Right lobe of liver (tissue), 6 donors: Measurements from ENCODE around the gene CCND2. TPM values are rescaled to one million over a fixed set of nuclear protein-coding genes. Genes with fewer than 3 reads are reported as not detected.

Experiments
- ATAC-seq, 4 donors: fragments of 200-7000 bp; cut with Tn5 transposase; one replicate each; pipeline ENCODE4 v1.9.1; 2020; ENCODE audit warnings: mild to moderate bottlenecking in 4 of 4, moderate library complexity in 4 of 4
- DNase-seq, 3 donors: peaks; one replicate each; pipeline ENCODE4 v3.0.0-alpha.2; 2020
- H3K27ac ChIP-seq, 3 donors: fragments of 200-600 bp; one replicate each; pipeline ENCODE4 v1.8.0; 2022
- H3K27me3 ChIP-seq, 2 donors: fragments of 200-600 bp; one replicate each; pipeline ENCODE4 v1.8.0; 2022
- H3K36me3 ChIP-seq, 4 donors: fragments of 200-600 bp; sonication (generic) in 1 of 4; one replicate each; pipeline versions ENCODE4 v1.5.1 to v1.8.0; 2017 to 2022; ENCODE audit warnings: control low read depth in 1 of 4
- H3K4me1 ChIP-seq, 4 donors: fragments of 200-600 bp; sonication (generic) in 1 of 4; one replicate each; pipeline versions ENCODE4 v1.5.1 to v1.8.0; 2017 to 2022; ENCODE audit warnings: control low read depth in 1 of 4
- H3K4me3 ChIP-seq, 3 donors: fragments of 200-600 bp; one replicate each; pipeline ENCODE4 v1.8.0; 2022
- H3K9me3 ChIP-seq, 4 donors: fragments of 200-600 bp; sonication (generic) in 1 of 4; one replicate each; pipeline versions ENCODE4 v1.5.1 to v1.8.0; 2017 to 2022; ENCODE audit warnings: control low read depth in 1 of 4
- POLR2A ChIP-seq: fragments of 450-650 bp; IDR thresholded peaks from one replicate; pipeline ENCODE4 v1.6.1; 2017; ENCODE audit warnings: antibody characterized with exemption, mild to moderate bottlenecking
- WGBS: methylation state at CpG from one replicate; pipeline ENCODE4 v1.1.6; 2018; ENCODE audit warnings: low coverage, low lambda C conversion rate; ENCODE audit not compliant: insufficient coverage; ENCODE audit errors: missing lambda C conversion rate; 5-methylcytosine and 5-hydroxymethylcytosine counted together
- intact Hi-C, 2 donors: fragments of 100-400 bp; cut with DNase I; formaldehyde crosslinking; loops; one replicate each; pipeline versions ENCODE4 v1.11.2 to v1.14.1; 2022
- total RNA-seq, 6 experiments: library from RNA; depleted of rRNA in 2 of 6; stranded (reverse); fragments of >200 nt in 2 of 6; fragmentation: NEBNext Ultra II Directional in 3 of 6; extraction: Animal tissue kit (Norgen Biotek cat#: 25700) in 3 of 6; gene quantifications; one replicate each; pipeline versions ENCODE4 v1.1.0 to v1.2.4, GENCODE V29; 2016 to 2023
- TF ChIP-seq, protein P1 (sequence below), 4 donors: fragments of 200-600 bp in 3 of 4; fragments of 450-650 bp in 1 of 4; IDR thresholded peaks; one replicate each; pipeline versions ENCODE4 v1.5.1 to v1.8.0; 2016 to 2022; ENCODE audit warnings: antibody characterized with exemption in 4 of 4, mild to moderate bottlenecking in 2 of 4
- donor health status: DM: no; HTN: yes; CAD: no.
- donor health status: DM: no; HTN: no; CAD: no.
- donor health status: DM: no; HTN: no; CAD: no.
- donor health status: DM: no; HTN: yes; CAD: no.
- donor health status: DM: no; HTN: yes; CAD: no.

The CCND2 gene
- total RNA-seq, 6 experiments from 2014 or later: 1.1 to 6.2 (median 1.5) TPM

DNA sequence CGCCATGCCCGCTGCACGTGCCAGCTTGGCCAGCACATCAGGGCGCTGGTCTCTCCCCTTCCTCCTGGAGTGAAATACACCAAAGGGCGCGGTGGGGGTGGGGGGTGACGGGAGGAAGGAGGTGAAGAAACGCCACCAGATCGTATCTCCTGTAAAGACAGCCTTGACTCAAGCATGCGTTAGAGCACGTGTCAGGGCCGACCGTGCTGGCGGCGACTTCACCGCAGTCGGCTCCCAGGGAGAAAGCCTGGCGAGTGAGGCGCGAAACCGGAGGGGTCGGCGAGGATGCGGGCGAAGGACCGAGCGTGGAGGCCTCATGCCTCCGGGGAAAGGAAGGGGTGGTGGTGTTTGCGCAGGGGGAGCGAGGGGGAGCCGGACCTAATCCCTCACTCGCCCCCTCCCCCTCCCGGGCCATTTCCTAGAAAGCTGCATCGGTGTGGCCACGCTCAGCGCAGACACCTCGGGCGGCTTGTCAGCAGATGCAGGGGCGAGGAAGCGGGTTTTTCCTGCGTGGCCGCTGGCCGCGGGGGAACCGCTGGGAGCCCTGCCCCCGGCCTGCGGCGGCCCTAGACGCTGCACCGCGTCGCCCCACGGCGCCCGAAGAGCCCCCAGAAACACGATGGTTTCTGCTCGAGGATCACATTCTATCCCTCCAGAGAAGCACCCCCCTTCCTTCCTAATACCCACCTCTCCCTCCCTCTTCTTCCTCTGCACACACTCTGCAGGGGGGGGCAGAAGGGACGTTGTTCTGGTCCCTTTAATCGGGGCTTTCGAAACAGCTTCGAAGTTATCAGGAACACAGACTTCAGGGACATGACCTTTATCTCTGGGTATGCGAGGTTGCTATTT is 914 bp upstream of the CCND2 start:
- ATAC-seq (peak in 2 of 4 donors; percentile 2 to 8), DNase-seq (peak in 2 of 3 donors; percentile 53 to 68)
- no peak for TF ChIP-seq POLR2A
- TF ChIP-seq, protein P1, sequence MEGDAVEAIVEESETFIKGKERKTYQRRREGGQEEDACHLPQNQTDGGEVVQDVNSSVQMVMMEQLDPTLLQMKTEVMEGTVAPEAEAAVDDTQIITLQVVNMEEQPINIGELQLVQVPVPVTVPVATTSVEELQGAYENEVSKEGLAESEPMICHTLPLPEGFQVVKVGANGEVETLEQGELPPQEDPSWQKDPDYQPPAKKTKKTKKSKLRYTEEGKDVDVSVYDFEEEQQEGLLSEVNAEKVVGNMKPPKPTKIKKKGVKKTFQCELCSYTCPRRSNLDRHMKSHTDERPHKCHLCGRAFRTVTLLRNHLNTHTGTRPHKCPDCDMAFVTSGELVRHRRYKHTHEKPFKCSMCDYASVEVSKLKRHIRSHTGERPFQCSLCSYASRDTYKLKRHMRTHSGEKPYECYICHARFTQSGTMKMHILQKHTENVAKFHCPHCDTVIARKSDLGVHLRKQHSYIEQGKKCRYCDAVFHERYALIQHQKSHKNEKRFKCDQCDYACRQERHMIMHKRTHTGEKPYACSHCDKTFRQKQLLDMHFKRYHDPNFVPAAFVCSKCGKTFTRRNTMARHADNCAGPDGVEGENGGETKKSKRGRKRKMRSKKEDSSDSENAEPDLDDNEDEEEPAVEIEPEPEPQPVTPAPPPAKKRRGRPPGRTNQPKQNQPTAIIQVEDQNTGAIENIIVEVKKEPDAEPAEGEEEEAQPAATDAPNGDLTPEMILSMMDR (IDR thresholded peaks at IDR 0.05): no peak
- H3K27me3 ChIP-seq: peaks cover 0 to 50% of the 10 kb centered on the region in 2 donors
- intact Hi-C loops: loop anchor here in 1 of 2 donors (10.0 kb wide), 3 partner anchors 158 to 978 kb away; no protein-coding TSS in a partner anchor
- H3K27ac ChIP-seq: peak overlapping the region in 2 of 3 donors; percentile 40 to 51
- 3% methylated on average over 26 of the region's 62 CpGs for WGBS
- peaks cover 0 to 40% (median 0%) of the 10 kb centered on the region in 4 donors for H3K4me1 ChIP-seq
- H3K9me3 ChIP-seq: no peaks in the 10 kb centered on the region
- peak overlapping the region in 1 of 3 donors; percentile 6 for H3K4me3 ChIP-seq
- no peaks in the 10 kb centered on the region for H3K36me3 ChIP-seq

DNA sequence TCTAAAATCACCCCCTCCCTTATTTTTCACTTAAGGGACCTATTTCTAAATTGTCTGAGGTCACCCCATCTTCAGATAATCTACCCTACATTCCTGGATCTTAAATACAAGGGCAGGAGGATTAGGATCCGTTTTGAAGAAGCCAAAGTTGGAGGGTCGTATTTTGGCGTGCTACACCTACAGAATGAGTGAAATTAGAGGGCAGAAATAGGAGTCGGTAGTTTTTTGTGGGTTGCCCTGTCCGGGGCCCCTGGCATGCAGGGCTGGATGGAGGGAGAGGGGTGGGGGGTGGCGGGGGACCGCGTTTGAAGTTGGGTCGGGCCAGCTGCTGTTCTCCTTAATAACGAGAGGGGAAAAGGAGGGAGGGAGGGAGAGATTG is 300 bp upstream of the CCND2 start:
- H3K4me1 ChIP-seq: peaks cover 0 to 40% (median 0%) of the 10 kb centered on the region in 4 donors
- TF ChIP-seq, protein P1 (IDR thresholded peaks at IDR 0.05): no peak
- no peak for TF ChIP-seq POLR2A
- no peak overlapping the region for H3K4me3 ChIP-seq
- H3K36me3 ChIP-seq: no peaks in the 10 kb centered on the region
- H3K9me3 ChIP-seq: no peaks in the 10 kb centered on the region
- peaks cover 0 to 45% of the 10 kb centered on the region in 2 donors for H3K27me3 ChIP-seq
- intact Hi-C loops: loop anchor here in 1 of 2 donors (10.0 kb wide), 3 partner anchors 158 to 978 kb away; no protein-coding TSS in a partner anchor
- 0% methylated on average over 10 of the region's 10 CpGs for WGBS
- no peak overlapping the region for H3K27ac ChIP-seq
- DNase-seq: no peak
- ATAC-seq: no peak

DNA sequence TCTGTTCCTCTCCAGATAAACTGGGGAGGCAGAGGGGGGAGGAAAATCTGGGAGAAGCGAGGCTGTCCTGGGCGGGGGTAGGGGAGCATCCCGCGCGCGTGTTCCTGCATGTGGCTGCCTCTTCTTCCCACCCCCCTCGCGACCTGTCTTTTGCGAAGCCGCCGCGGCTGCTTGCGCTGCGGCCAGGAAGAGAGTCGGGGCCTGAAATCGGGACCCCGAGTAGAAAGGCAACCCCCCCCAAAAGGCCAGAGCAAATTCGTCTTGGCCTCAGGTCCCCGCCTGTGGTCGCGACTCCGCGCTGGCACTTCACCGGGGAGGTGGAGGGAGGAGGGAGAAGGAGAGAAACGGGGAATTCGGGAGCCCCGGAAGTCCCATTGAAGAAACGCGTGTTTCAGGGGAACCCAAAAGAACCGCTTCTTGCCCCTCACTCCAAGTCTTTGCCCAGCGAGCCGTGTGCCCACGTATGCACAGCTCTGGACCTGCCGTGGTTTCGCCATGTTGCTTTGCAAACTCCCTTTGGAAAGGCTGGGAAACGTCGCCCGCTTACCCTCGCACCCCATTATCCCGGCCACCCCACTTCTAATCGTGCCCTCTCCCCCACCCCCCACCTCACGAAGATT is 944 bp downstream of the CCND2 start:
- no peak for ATAC-seq
- H3K4me3 ChIP-seq: peak overlapping the region; percentile 32 to 48 (median 40)
- H3K4me1 ChIP-seq: peaks cover 0 to 40% (median 0%) of the 10 kb centered on the region in 4 donors
- no peak for DNase-seq
- peak overlapping the region in 2 of 3 donors; percentile 43 to 65 for H3K27ac ChIP-seq
- H3K9me3 ChIP-seq: no peaks in the 10 kb centered on the region
- H3K36me3 ChIP-seq: no peaks in the 10 kb centered on the region
- WGBS: 5% methylated on average over 17 of the region's 42 CpGs
- TF ChIP-seq POLR2A: no peak
- TF ChIP-seq, protein P1 (IDR thresholded peaks at IDR 0.05): no peak
- peaks cover 0 to 41% of the 10 kb centered on the region in 2 donors for H3K27me3 ChIP-seq
- intact Hi-C loops: loop anchor here in 1 of 2 donors (10.0 kb wide), 3 partner anchors 160 to 980 kb away; no protein-coding TSS in a partner anchor

DNA sequence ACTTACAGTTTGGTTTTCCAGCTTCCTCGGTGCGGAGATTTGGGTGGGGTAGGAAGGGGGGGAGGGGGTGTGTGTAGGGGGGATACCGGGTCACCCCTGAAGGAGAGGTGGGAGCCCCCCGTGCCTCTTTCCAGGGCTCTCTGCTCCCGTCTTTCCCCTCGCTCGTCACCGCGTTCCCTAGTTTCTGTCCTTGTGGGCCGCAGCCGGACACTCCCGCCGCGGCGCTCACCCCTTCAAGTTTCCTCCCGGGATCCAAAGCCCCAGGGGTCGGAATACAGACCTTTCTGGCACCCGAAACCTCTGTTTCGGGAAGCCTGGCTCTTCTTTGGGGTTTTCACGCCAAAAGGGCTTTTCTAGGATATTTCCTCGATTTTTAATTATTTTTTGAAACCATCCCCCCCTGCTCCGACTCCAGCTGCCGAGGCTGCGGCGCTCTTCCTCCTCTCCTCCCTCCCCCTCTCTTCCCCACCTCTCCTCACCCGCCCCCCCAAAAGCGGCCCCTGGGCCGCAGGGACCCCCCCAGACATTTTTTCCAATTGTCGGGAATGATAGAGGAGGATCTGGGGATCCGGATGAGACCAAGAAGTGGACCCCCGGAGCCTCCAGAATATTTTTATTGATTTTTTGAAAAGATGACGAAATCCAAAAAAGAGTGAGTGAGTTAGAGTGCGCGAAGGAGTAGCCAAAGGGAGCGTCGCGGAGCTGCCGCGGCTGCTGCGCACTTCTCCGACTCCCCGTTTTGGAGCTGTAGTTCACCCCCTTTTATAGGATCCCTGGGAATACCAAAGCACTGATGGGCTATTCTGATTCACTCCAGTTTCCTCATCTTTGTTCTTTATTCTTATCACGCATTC is 1.7 kb downstream of the CCND2 start:
- ATAC-seq (no peak), DNase-seq (no peak)
- H3K27ac ChIP-seq: peak overlapping the region in 1 of 3 donors; percentile 65
- TF ChIP-seq, protein P1 (IDR thresholded peaks at IDR 0.05): no peak
- TF ChIP-seq POLR2A: no peak
- intact Hi-C loops: loop anchor here in 1 of 2 donors (10.0 kb wide), 3 partner anchors 160 to 980 kb away; no protein-coding TSS in a partner anchor
- H3K36me3 ChIP-seq: no peaks in the 10 kb centered on the region
- no peaks in the 10 kb centered on the region for H3K9me3 ChIP-seq
- H3K4me1 ChIP-seq: peaks cover 0 to 32% (median 0%) of the 10 kb centered on the region in 4 donors
- WGBS: 2% methylated on average over 39 of the region's 43 CpGs
- peak overlapping the region; percentile 32 to 48 (median 40) for H3K4me3 ChIP-seq
- peaks cover 0 to 39% of the 10 kb centered on the region in 2 donors for H3K27me3 ChIP-seq
